SJCRH30 (cell line): Measurements from ENCODE around the gene ABCF1. TPM values are rescaled to one million over a fixed set of nuclear protein-coding genes. Genes with fewer than 3 reads are reported as not detected.
"Not testable (repeated sequence)": the region's sequence is repeated elsewhere in the genome, so short reads cannot be mapped to it uniquely, and the experiment has no call there.

Experiments
- DNase-seq, 2 experiments: peaks; one replicate each; pipeline ENCODE4 v3.0.0-alpha.2; 2015 to 2020
- H3K27ac ChIP-seq: fragments of 250-450 bp; sonication (Bioruptor Pico); 2 replicates; pipeline ENCODE4 v1.5.1; 2020; ENCODE audit warnings: mild to moderate bottlenecking, moderate library complexity
- H3K27me3 ChIP-seq: fragments of 250-450 bp; sonication (Bioruptor Pico); 2 replicates; pipeline ENCODE4 v1.5.1; 2020; ENCODE audit warnings: mild to moderate bottlenecking, moderate library complexity
- H3K36me3 ChIP-seq: fragments of 250-450 bp; sonication (Bioruptor Pico); 2 replicates; pipeline ENCODE4 v1.5.1; 2020; ENCODE audit warnings: mild to moderate bottlenecking, moderate library complexity
- H3K4me1 ChIP-seq: fragments of 250-450 bp; sonication (Bioruptor Pico); 2 replicates; pipeline ENCODE4 v1.5.1; 2020; ENCODE audit warnings: mild to moderate bottlenecking, moderate library complexity
- H3K4me3 ChIP-seq: fragments of 250-450 bp; sonication (Bioruptor Pico); 2 replicates; pipeline ENCODE4 v1.5.1; 2020; ENCODE audit warnings: mild to moderate bottlenecking, moderate library complexity
- H3K9me3 ChIP-seq: fragments of 250-450 bp; sonication (Bioruptor Pico); replicated peaks from 2 replicates; pipeline ENCODE4 v1.5.1; 2020; ENCODE audit warnings: mild to moderate bottlenecking, moderate library complexity
- total RNA-seq: library from RNA; depleted of rRNA; stranded (reverse); fragments of >200 nt; shearing (Covaris generic); gene quantifications from 2 replicates; pipeline ENCODE4 v1.2.3, GENCODE V29; 2014

Gene ABCF1
- total RNA-seq, 1 experiment from 2014 or later, result 74.7 TPM

GRCh38 chr6:30572148-30572547 is 906 bp downstream of the ABCF1 start:
- Histone ChIP-seq H3K27me3 (no peaks in the 10 kb centered on the region), H3K4me1 (peaks cover 3% of the 10 kb centered on the region; the same call in 1 of the 2 replicates), H3K4me3 (peak overlapping the region; percentile 95), H3K36me3 (peaks cover 18% of the 10 kb centered on the region), H3K9me3 (no peaks in the 10 kb centered on the region), H3K27ac (no peak overlapping the region)
- DNase-seq, result no peak

- no peaks in the 10 kb centered on the region for H3K9me3 ChIP-seq
- no peak overlapping the region for H3K4me3 ChIP-seq
- no peaks in the 10 kb centered on the region for H3K27me3 ChIP-seq
- peaks cover 27% of the 10 kb centered on the region for H3K36me3 ChIP-seq
- H3K27ac ChIP-seq, result no peak overlapping the region
- H3K4me1 ChIP-seq, result peaks cover 3% of the 10 kb centered on the region; the same call in 1 of the 2 replicates
- no peak for DNase-seq
Measured at GRCh38 chr6:30573113-30573512, 1.9 kb downstream of the ABCF1 start.

GRCh38 chr6:30578051-30578450 is 6.8 kb downstream of the ABCF1 start:
- no peaks in the 10 kb centered on the region for H3K4me1 ChIP-seq
- H3K9me3 ChIP-seq, result no peaks in the 10 kb centered on the region
- H3K36me3 ChIP-seq, result peaks cover 62% of the 10 kb centered on the region
- H3K4me3 ChIP-seq, result no peak overlapping the region
- no peaks in the 10 kb centered on the region for H3K27me3 ChIP-seq
- no peak for DNase-seq
- H3K27ac ChIP-seq, result no peak overlapping the region

- peaks cover 85% of the 10 kb centered on the region for H3K36me3 ChIP-seq
Measured at GRCh38 chr6:30583921-30584320, 12.7 kb downstream of the ABCF1 start.

DNA sequence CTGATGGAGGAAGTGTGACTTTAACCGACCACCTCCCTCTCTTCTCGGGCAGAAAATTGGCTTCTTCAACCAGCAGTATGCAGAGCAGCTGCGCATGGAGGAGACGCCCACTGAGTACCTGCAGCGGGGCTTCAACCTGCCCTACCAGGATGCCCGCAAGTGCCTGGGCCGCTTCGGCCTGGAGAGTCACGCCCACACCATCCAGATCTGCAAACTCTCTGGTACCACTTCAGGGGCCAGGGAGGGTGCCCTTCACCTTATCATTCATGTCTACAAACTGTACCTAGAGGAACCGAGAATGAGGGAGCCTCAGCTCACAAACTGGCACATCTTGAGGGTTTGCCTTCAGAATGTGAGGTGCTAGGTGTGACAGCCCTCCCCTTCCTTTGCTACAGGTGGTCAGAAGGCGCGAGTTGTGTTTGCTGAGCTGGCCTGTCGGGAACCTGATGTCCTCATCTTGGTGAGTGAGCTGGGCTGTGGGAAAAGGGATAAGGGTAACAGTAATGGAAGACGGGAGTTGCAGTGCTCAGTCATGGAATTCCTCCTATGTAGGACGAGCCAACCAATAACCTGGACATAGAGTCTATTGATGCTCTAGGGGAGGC is 18.6 kb downstream of the ABCF1 start:
- Histone ChIP-seq H3K4me3 (no peak overlapping the region), H3K27ac (no peak overlapping the region), H3K27me3 (no peaks in the 10 kb centered on the region), H3K4me1 (no peaks in the 10 kb centered on the region; the same call in 1 of the 2 replicates), H3K9me3 (no peaks in the 10 kb centered on the region), H3K36me3 (peaks cover 84% of the 10 kb centered on the region)
- DNase-seq, result no peak

More at GRCh38 chr6:30583921-30584320, 12.7 kb downstream of the ABCF1 start:
- H3K27ac ChIP-seq, result no peak overlapping the region
- DNase-seq, result no peak
- H3K27me3 ChIP-seq, result no peaks in the 10 kb centered on the region
- no peak overlapping the region for H3K4me3 ChIP-seq
- H3K9me3 ChIP-seq, result no peaks in the 10 kb centered on the region
- no peaks in the 10 kb centered on the region for H3K4me1 ChIP-seq

- Histone ChIP-seq H3K27ac (peak overlapping the region; percentile 25), H3K27me3 (no peaks in the 10 kb centered on the region), H3K4me3 (no peak overlapping the region), H3K9me3 (no peaks in the 10 kb centered on the region), H3K4me1 (no peaks in the 10 kb centered on the region; the same call in 1 of the 2 replicates), H3K36me3 (peaks cover 78% of the 10 kb centered on the region)
- no peak for DNase-seq
Measured at GRCh38 chr6:30590509-30590908, 19.3 kb downstream of the ABCF1 start.

DNA sequence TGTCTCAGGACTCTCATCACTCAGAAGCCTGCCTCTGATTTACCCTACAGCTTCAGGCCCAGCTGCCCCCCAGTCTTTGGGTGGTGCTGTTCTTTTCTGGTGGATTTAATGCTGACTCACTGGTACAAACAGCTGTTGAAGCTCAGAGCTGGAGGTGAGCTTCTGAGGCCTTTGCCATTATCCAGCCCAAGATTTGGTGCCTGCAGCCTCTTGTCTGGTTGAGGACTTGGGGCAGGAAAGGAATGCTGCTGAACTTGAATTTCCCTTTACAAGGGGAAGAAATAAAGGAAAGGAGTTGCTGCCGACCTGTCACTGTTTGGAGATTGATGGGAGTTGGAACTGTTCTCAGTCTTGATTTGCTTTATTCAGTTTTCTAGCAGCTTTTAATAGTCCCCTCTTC is 19.8 kb downstream of the ABCF1 start:
- no peaks in the 10 kb centered on the region; the same call in 1 of the 2 replicates for H3K4me1 ChIP-seq
- H3K9me3 ChIP-seq, result no peaks in the 10 kb centered on the region
- H3K27me3 ChIP-seq, result no peaks in the 10 kb centered on the region
- peaks cover 73% of the 10 kb centered on the region for H3K36me3 ChIP-seq
- peak overlapping the region; percentile 25 for H3K27ac ChIP-seq
- H3K4me3 ChIP-seq, result no peak overlapping the region
- peak; percentile 52 to 62 for DNase-seq

- no peaks in the 10 kb centered on the region; the same call in 1 of the 2 replicates for H3K4me1 ChIP-seq
- H3K27me3 ChIP-seq, result no peaks in the 10 kb centered on the region
- no peaks in the 10 kb centered on the region for H3K9me3 ChIP-seq
- no peak for DNase-seq
- H3K27ac ChIP-seq, result no peak overlapping the region
- peaks cover 62% of the 10 kb centered on the region for H3K36me3 ChIP-seq
- H3K4me3 ChIP-seq, result no peak overlapping the region
Measured at GRCh38 chr6:30592287-30592686, 21.0 kb downstream of the ABCF1 start.

- not testable (repeated sequence) for H3K4me3 ChIP-seq, H3K9me3 ChIP-seq, H3K27me3 ChIP-seq, H3K27ac ChIP-seq, H3K4me1 ChIP-seq
- peaks cover 46% of the 10 kb centered on the region for H3K36me3 ChIP-seq
- peak; percentile 75 to 88 for DNase-seq
Measured at GRCh38 chr6:30597315-30598144, 26.3 kb downstream of the ABCF1 start.

GRCh38 chr6:30598912-30599624 is 27.8 kb downstream of the ABCF1 start:
- H3K9me3 ChIP-seq, result no peaks in the 10 kb centered on the region
- no peak overlapping the region for H3K4me3 ChIP-seq
- H3K27ac ChIP-seq, result no peak overlapping the region
- DNase-seq, result no peak
- H3K36me3 ChIP-seq, result peaks cover 54% of the 10 kb centered on the region
- H3K4me1 ChIP-seq, result no peaks in the 10 kb centered on the region
- H3K27me3 ChIP-seq, result no peaks in the 10 kb centered on the region

GRCh38 chr6:30599625-30600324 is 28.5 kb downstream of the ABCF1 start:
- DNase-seq, result no peak
- H3K27ac ChIP-seq, result no peak overlapping the region
- H3K36me3 ChIP-seq, result peaks cover 54% of the 10 kb centered on the region
- H3K27me3 ChIP-seq, result no peaks in the 10 kb centered on the region
- H3K4me1 ChIP-seq, result no peaks in the 10 kb centered on the region
- no peak overlapping the region for H3K4me3 ChIP-seq
- H3K9me3 ChIP-seq, result no peaks in the 10 kb centered on the region

- Histone ChIP-seq H3K4me1 (no peaks in the 10 kb centered on the region), H3K36me3 (peaks cover 60% of the 10 kb centered on the region), H3K9me3 (no peaks in the 10 kb centered on the region), H3K27ac (no peak overlapping the region), H3K27me3 (no peaks in the 10 kb centered on the region), H3K4me3 (no peak overlapping the region)
- no peak for DNase-seq
Measured at GRCh38 chr6:30600451-30600961, 29.3 kb downstream of the ABCF1 start.

DNA sequence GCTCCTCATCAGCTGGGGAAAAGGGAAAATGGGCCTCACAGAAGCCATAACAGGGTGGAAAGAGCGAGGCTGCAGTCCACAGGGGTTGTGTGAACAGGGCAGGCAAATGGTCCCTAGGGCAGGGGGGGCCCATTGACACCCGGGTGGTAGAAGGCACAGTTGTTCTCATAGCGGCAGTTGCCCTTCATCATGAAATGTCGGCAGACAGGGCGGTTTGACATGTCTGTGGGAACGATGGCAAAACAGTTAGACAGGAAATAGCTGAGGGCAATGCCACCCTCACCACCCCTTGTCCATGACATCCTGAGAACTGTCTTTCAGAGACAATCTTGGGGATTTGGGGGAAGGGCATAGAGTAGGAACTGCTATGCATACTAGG is 30.2 kb downstream of the ABCF1 start:
- H3K27ac ChIP-seq, result no peak overlapping the region
- H3K4me3 ChIP-seq, result no peak overlapping the region
- peaks cover 70% of the 10 kb centered on the region for H3K36me3 ChIP-seq
- DNase-seq, result no peak
- no peaks in the 10 kb centered on the region for H3K27me3 ChIP-seq
- H3K9me3 ChIP-seq, result no peaks in the 10 kb centered on the region
- no peaks in the 10 kb centered on the region for H3K4me1 ChIP-seq

DNA sequence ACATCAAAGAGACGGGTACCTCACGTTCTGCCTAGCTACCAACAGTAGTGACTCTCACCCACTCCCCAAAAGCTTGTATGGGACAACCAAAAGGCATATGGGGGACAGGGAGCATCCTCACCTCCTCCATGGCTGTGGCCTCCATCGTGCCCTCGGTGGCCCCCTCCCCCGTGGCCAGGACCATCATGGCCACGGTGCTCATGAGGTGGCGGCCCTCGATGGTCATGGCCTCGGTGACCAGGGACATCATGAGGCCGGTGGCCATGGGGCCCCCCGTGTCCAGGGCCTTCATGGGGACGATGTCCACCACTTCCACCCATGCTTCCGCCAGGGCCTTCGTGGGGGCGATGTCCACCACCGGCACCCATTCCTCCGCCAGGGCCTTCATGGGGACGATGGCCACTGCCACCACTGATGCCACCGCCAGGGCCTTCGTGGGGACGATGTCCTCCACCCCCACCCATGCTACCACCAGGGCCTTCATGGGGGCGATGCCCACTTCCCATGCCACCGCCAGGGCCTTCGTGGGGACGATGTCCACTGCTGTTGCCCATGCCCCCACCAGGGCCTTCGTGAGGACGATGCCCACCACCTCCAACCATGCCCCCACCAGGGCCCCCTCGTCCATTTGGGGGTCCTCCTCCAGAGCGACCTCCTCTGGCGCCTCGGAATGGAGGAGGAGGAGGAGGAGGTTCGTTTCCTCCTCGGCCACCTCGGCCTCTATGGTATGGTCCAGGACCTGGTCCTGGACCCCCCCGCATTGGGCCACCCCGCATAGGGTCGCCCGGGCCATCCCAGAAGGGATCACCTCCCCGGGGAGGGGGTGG is 30.8 kb downstream of the ABCF1 start:
- H3K4me1 ChIP-seq, result no peaks in the 10 kb centered on the region
- no peak overlapping the region for H3K27ac ChIP-seq
- no peaks in the 10 kb centered on the region for H3K27me3 ChIP-seq
- no peak for DNase-seq
- no peaks in the 10 kb centered on the region for H3K9me3 ChIP-seq
- no peak overlapping the region for H3K4me3 ChIP-seq
- peaks cover 76% of the 10 kb centered on the region for H3K36me3 ChIP-seq
